HG03575 (cell line): Measurements from ENCODE around the gene TRERF1.

Experiments
- ATAC-seq: cut with Tn5 transposase; IDR thresholded peaks from one replicate; pipeline ENCODE4 v1.9.1; 2021; ENCODE audit not compliant: unreplicated experiment, insufficient number of reproducible peaks, low FRiP score; ENCODE audit errors: extremely low read depth

TRERF1 gene

DNA sequence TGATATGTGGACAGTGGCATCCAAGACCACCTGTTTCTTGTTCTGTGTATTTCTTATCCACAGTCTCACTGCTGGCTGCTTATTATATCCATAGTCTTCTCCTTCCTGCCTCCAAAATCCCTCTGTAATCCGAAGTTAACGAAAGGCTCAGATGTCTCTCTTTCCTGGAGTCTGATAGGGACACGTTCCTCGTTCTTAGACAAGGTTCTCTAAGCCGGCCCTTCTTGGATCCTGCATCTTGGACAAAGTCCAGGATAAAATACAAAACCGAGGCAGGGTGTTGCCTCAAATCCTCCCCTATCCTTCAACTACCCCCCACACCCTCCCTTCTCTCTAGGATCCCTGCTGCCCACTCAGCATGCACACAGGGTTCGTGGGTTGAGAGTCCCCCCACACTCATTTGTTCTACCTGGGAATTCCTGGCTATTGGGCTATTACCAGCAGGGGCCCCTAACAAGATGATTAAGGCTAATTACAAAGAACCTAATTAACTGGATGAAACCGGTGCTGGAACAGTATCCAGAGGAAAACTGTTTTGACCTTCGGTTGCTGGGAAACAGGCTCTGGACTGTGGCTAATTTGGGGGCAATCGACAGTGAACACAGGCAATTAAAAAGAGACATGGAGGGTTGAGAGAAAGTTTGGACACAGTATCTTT, 201.3 kb downstream of the TRERF1 start:
- ATAC-seq = no peak

DNA sequence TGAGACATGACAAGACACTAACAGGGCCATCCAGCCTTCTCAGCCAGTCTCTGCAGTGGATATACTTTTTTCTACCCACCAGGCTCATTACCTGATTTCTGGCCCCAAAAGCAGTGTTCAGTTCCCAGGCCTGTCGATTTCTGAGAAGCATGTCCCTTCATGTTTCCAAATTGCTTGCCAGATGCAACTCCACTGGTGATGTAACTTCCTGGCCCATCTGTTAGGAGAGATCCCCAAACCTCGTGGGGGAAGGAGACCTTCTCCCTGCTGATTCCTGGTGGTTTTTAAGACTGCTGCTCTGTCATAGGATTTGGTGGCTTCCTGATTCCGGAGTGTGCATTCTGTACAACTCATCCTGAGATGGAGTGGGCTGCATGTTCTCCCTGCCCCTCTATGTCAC, 202.4 kb downstream of the TRERF1 start:
- ATAC-seq = no peak

DNA sequence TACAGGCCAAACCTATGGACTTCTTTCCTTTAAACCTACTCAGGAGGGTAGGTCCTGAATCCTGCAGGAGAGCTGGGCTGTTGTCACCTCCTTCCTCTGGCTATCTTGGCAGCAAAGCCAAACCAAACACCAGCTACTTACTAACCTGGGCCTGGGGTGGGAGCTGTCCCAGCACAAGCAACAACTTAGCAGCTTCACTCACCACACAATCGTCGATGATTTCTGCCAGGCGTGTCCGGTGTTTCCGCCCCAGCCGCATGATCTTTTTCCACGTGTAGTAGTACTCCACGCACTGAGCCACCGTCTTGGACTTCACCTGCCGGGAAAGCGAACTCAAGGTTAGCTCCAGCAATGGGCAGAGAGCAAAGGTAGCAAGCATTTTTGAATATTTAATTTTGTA, 208.7 kb downstream of the TRERF1 start:
- ATAC-seq = no peak

DNA sequence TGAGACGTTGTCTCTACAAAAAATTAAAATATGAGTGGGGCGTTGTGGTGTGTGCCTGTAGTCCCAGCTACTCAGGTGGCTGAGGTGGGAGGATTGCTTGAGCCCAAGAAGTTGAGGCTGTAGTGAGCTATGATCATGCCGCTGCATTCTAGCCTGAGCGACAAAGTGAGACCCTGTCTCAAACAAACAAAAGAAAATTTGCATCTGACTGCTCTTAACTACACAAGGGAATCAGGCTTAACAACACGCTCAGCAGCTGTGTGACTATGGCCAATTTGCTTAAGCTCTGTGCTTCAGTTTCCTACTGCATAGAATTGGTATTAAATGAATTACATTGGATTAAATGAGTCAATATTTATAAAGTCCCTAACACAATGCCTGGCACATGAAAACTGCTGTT, 209.8 kb downstream of the TRERF1 start:
- no peak for ATAC-seq

DNA sequence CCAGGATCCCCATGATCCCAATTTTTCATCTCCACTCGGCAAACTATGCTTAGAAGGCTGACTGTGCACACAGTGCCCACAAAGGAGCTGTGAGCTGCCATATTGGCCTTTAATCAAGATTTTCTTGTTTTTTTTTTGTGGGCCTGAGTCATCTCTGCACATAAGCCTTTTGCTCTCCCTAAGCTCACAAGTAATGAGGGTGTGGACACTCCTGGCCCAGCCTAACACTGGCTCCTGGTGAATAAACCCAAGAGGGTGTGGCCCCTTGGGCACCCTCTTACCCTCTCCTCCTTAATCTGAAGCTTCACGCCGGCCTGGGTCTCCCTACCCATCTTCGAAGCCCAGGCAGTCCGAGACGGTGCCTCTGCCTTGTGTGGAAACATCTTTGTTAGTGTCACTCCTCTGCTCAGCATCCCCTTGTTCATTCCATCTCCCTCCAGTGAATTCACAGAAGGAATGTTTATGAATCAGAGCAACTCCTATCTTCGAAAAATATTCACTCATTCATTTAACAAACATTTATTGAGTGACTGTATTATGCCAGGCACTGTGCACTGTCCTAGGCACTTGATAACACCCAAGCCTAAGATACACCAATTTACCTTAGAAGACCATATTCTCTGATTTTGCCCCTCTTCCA, 211.9 kb downstream of the TRERF1 start:
- no peak for ATAC-seq

DNA sequence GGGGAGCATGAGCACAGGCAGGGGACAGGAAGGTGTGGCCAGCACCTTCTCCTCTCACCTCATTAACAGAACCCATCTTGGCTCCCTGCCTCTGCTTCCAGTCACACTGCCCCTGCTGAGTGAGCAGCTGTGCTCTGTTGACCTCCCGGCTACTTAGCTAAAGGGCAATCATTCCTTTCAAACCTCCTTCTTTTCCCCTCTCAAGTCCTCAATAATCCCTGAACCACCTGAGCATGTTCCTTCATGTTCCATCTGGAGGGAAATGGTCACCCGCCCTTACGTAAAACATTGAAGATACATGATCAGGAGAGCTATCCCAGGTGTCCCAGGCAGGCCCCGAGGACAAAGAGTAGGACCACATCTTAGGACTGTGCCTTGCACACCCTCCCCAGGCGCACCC, 212.4 kb downstream of the TRERF1 start:
- ATAC-seq = no peak

DNA sequence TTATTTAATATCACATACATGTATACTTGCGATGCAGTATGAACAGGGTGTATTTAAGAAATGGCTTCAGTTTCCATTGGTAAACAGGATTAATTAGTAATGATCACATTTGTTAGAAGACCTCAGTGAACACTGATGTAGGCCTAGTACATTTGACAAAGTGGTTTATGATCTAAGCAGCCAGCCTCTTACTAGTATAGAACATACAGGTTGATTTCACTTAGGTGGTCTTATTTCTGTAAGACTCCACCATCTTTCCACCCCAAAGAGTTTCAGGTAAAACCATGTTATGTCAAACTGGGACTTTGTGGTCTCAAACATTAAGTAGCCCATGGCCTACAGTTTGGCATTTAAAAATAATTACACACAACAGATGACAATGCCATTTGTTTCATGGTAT, 213.9 kb downstream of the TRERF1 start:
- no peak for ATAC-seq

DNA sequence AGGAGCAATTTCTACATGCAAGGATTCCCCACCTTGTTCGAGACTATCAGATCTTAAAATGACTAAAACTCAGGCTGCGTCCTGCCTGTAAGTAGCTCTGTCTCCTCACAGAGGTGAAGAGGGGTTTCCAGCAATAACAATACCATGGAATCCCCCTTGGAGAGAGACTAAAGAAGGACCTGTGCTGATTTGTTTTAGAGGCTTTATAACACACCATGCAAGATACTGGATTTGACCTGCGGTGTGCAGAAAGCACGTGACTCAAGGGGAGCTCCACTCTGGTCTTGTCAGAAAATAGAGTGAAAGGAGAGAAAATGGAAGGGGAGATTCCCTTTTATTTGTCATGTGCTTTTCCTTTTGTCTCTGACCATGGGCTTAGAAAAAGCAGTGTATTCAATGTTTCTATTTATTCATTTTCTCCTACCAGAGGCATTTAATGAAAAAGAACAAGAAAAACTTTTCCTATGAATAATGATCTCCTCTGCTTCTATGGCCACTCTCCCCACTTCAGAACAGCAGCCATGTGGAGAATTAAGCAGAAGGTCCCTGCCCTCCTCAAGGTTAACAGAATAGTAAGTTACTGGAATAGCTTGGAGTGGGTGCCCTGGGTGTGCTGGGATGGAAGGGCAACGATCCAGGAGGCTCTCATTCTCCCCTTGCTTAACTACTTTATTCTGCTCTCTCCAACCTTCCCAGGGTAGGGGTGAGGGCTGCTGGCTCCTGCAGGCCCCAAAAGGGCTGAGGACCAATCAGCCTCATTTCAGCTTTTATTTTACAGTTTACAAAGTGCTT, 214.8 kb downstream of the TRERF1 start:
- ATAC-seq = no peak

DNA sequence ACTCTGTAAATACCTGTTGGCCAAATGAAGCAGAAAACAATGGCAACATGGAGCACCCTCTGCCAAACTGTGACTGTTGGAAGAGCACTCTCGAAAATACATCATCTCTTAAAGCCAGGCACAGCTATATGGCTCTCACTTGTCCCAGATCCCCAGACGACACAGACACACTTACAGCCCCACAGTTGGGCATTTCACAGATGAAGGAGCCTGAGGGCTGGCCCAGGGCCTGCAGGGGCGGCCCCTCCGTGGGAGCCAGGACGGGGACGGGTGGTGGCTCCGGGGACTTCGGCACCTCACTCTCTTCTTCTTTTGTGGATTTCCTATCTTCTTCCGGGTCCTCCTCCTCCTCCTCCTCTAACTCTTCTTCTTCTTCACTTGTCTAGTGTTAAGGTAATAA, 215.7 kb downstream of the TRERF1 start:
- no peak for ATAC-seq

DNA sequence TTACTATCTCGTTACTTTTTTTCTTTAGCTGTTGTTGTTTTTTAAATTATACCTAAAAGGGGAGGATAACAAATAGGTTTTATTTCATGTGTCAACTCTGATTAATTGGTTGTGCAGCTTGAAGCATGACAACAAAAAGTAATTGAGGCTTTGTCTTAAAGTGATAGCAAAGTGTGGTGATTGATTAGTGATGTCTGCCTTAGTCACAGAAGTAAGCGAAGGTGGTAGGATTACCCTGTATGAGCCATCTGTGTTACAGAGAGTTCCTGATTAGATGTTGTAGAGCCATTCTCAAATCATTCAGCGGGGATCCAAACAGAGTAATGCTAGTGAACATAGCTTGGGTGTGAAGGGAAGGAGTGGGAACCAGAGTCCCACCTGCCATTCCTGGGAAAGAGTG, 219.7 kb downstream of the TRERF1 start:
- no peak for ATAC-seq

DNA sequence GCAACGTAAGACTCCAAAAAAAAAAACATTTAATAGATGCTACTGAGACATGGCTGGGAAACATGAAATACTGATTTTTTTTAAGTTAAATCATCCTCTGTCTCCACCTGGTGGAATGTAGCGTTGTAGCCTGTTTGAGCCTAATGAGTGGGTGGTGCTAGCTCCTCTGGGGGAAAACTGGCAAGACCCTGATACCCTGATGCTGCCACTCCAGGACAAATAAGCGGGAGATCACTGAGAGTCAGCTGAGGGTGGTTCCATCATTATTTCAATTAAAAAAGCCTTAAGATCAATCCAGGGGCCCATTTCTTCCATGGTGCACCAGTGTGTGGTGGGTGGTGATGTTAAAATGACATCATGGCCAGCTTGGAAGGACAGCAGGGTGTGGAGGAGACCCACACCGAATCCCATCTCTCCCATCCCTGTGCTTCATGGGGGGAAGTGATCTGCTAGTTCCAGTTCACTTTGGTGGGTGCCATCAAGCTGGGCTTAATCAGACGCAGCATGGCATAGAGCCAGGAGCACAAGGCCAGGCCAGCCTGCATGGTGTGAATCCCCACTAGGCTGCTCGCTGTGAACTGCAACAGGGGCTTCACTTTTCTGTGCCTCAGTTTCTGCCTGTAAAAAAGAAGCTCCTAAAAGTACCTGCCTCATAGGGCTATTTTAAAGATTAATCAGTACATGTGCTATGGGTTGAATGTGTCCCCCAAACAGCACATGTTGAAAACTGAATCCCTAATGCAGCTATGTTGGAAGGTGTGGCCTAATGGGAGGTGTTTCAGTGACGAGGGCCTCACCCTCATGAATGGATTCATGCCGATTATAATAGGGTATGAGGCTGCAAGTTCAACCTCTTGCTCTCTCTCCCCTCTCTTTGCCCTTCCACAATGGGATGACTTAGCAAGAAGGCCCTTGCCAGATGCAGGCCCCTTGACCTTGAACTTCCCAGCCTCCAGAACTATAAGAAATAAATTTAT, 221.1 kb downstream of the TRERF1 start:
- ATAC-seq = no peak

DNA sequence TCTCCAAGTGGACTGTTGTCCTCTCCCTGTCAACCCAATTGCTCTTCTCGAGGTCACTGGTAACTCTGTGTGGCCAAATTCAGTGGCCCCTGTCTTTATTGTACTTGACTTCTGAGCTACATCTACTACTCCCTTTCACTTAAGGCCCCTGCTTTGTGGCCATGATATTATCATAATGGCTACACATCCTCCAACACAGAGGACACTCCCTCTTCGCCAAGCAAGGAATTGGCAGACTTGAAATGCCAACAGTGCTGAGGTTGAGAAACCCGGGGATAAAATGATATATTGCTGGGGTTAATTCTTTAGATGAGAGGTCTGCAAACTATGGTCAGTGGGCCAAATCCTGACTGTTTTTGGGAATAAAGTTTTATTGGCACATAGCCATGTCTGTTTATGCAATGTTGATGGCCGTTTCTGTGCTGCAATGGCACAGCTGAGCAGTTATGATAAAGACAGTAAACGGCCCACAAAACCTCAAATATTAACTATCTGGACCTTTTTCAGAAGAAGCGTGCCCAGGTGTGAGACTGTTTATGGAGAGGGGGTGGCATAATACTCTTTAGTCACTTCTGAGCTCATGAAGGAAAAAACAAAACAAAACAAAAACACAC, 222.1 kb downstream of the TRERF1 start:
- no peak for ATAC-seq

DNA sequence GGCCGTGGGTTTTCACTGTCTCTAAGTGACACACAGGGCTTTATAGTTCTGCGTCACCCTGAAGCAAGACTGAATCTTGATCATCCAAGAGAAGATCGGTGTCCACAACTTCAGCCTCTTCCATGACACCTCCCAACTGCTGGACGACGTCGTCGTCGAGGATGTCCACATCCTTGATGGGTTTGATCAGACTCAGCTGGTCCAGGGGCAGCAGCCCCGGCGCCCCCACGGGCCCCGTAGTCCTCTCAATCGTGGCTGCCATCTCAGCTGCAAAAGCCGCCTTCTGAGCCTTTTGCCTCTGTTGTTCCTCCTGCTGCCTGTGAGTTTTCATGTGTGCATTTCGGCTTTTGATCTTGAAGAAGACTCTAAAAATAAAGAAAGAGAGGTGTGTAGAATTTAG, 223.4 kb downstream of the TRERF1 start:
- no peak for ATAC-seq

DNA sequence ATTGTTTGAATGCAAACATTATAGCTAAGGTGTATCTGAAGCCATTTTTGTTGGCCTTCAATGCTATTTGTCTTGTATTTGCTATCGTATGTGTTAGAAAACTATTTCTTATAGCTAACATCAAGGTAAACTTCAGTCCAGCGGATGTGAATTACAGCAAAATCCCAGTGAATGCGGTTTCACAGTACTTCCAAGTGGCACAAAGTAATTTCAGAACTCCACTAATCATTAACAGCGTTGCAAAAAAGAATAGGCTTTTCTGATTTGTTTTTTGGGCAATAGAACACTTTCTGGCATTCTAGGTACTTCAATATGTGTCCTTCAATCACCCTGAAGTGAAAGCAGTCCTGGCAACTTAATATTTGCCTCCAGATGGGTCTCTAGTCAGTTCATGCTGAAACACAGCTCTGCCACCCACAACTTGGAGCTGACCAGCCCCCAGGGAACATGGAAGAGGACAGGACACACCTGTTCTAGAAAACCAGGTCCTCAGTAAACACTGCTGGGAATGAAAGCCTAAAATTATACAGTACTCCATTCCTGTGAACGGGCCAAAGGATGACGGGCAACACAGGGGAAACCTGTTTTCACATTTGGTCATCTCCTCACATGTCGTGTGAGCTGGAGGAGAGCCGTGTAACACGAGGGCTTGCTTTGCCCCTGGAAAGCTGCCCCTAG, 224.4 kb downstream of the TRERF1 start:
- no peak for ATAC-seq

DNA sequence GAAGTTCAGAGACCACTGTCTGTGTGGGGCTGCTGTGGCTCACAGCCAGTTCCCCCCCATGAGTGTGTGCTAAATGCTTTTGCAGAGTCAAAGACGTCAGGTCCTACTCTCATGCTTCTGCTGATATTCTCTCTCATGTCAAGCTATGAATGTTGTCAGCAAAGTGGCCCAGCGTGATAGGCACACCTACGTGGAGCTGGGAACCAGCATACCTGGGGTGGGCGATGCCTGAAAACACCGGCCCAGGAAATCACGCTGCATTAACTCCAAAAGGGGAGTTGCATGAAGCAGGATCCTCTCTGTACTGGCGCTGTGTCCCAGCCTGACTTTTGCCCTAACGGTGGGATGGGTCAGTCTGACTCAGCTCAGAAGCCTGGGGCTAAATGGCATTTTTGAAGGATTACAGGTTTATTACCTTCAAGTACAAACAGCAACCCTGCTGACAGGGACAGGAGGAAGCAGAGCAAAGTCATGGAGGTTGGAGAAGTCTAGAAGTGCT, 225.0 kb downstream of the TRERF1 start:
- no peak for ATAC-seq

DNA sequence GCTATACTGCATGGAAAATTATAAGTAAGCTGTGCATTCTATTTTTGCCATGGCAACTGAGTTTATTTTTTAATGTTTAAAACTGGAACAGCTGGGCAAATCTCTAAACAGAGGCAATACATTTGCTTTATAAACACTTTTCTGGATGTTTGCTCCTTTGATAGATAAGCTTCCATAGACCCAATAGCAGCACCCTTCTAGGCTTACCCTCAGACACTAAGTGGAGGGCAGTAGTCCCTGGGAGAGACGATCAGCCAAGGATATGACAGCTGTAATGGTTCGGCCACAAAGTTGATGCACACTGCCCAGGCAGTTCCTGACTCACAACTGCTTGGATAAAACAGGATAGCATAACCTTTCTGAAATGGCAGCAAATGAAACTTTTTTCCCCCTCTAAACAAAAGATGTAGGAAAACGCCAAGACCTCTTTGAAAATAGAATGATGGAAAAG, 225.5 kb downstream of the TRERF1 start:
- no peak for ATAC-seq

DNA sequence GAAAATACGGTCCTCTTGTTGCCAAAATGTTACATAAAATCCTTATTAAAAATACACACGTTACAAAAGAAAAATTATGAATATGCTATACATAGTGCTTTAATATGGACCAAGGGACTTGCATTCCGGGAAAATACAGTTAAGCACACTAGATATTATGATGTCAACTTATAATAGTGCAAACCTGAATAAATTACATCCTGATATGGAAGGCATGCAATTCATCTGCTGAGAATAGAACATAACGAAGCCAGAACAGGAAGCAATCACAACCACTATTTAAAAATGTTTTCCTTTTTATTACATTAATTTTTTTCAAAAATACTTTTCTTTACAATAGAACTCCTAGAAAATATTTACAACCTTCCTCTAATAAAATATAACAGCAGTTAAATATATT, 226.3 kb downstream of the TRERF1 start:
- no peak for ATAC-seq

DNA sequence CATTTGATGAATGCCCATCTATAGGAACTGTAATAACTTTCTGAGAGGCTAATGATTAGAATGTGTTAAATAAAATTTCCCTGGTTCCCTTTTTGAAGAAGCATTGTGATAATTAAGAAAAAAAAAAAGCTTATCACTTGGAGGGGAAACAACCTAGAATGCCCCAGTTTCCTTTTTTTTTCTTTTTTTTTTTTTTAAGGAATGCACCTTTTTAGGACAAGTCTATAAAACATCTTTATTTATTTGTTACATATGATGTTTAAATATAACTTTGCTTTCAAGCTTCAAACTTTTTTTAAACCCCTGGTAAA, 226.7 kb downstream of the TRERF1 start:
- no peak for ATAC-seq
